Endothelial cell of umbilical vein (primary cell): ENCODE results near the gene RILPL2.
A peak's percentile ranks its signal among the peaks of the same experiment; 100 is the strongest.

Experiments
- CTCF ChIP-seq, 2 donors: IDR thresholded peaks; 1 replicate in 1 of 2; 2 replicates in 1 of 2; pipeline ENCODE4 v1.5.1; 2011; ENCODE audit warnings: low read length in 2 of 2, mild to moderate bottlenecking in 2 of 2, moderate library complexity in 2 of 2, control low read depth in 1 of 2, inconsistent platforms in 1 of 2, low read depth in 1 of 2; ENCODE audit not compliant: insufficient read depth in 1 of 2; ENCODE audit errors: extremely low read depth in 1 of 2
- FOS ChIP-seq: IDR thresholded peaks from 2 replicates; pipeline ENCODE4 v1.6.1; 2011; ENCODE audit warnings: mild to moderate bottlenecking, low read length, moderate library complexity, borderline replicate concordance; ENCODE audit not compliant: insufficient read depth
- GATA2 ChIP-seq: IDR thresholded peaks from 2 replicates; pipeline ENCODE4 v1.7.0; 2011; ENCODE audit warnings: low read depth, mild to moderate bottlenecking, moderate library complexity, mixed read lengths, low read length; ENCODE audit not compliant: insufficient read length, insufficient read depth
- POLR2A ChIP-seq: IDR thresholded peaks from 2 replicates; pipeline ENCODE4 v1.6.1; 2012; ENCODE audit warnings: low read depth, mild to moderate bottlenecking, control low read depth, low read length
- POLR2AphosphoS5 ChIP-seq: IDR thresholded peaks from 2 replicates; pipeline ENCODE4 v1.6.1; 2012; ENCODE audit warnings: low read depth, mild to moderate bottlenecking, control low read depth, low read length, moderate library complexity; ENCODE audit not compliant: insufficient read depth

- no peak for TF ChIP-seq CTCF (IDR thresholded peaks at IDR 0.05; ENCODE audit: extremely low read depth in 1 of 2, insufficient read depth in 1 of 2, low read depth in 1 of 2, low read length in 2 of 2)
- TF ChIP-seq POLR2AphosphoS5: no peak
- peak; percentile 50 for TF ChIP-seq POLR2A
- no peak for TF ChIP-seq FOS
- no peak for TF ChIP-seq GATA2
These were observed 52.0 kb downstream of the RILPL2 start for GRCh38 chr12:123384318-123384993.
